H1 (cell line): ENCODE measurements around the gene SERPINA6. TPM values are rescaled to one million over a fixed set of nuclear protein-coding genes. Genes with fewer than 3 reads are reported as not detected.

Experiments used
- CTCF ChIA-PET: fragments of 300-600 bp; sonication (Branson Sonifier 250); formaldehyde crosslinking; loops from one replicate; lab custom pipeline; 2021; ENCODE audit not compliant: partially characterized antibody; lab: Charles Lee
- POLR2A ChIA-PET: fragments of 300-600 bp; sonication (Branson Sonifier 250); formaldehyde crosslinking; loops from one replicate; lab custom pipeline; 2021; ENCODE audit warnings: inconsistent platforms; ENCODE audit not compliant: partially characterized antibody; lab: Charles Lee
- DNase-seq, 2 experiments: peaks; one replicate each; pipeline versions ENCODE4 v3.0.0 to v3.0.0-alpha.2; 2010 to 2022; ENCODE audit warnings: low spot score in 2 of 2, low read depth in 1 of 2, mixed read lengths in 1 of 2
- FAIRE-seq: peaks from 2 replicates; lab custom pipeline; 2011; peaks lifted over from hg19 to GRCh38; lab: Jason Lieb, UNC
- H2AFZ ChIP-seq: 2 replicates; pipeline ENCODE4 v1.8.1; 2012; ENCODE audit warnings: low read length, inconsistent platforms
- H2AK5ac ChIP-seq: 2 replicates; pipeline ENCODE4 v1.6.1; 2013; ENCODE audit warnings: low read depth, low read length
- H2BK120ac ChIP-seq: replicated peaks from 2 replicates; pipeline ENCODE3; 2013; ENCODE audit warnings: low read depth, low read length, inconsistent platforms
- H2BK12ac ChIP-seq: 2 replicates; pipeline ENCODE4 v1.6.1; 2013; ENCODE audit warnings: low read depth, low read length
- H2BK15ac ChIP-seq: 2 replicates; pipeline ENCODE4 v1.6.1; 2013; ENCODE audit warnings: low read length
- H2BK20ac ChIP-seq: 2 replicates; pipeline ENCODE4 v1.6.1; 2013; ENCODE audit warnings: low read length
- H2BK5ac ChIP-seq: 2 replicates; pipeline ENCODE4 v1.6.1; 2013; ENCODE audit warnings: low read depth, low read length
- H3K14ac ChIP-seq: 2 replicates; pipeline ENCODE4 v1.6.1; 2013; ENCODE audit warnings: inconsistent platforms; ENCODE audit not compliant: insufficient read length
- H3K18ac ChIP-seq: 2 replicates; pipeline ENCODE4 v1.6.1; 2013; ENCODE audit warnings: low read length; ENCODE audit errors: extremely low read depth
- H3K23ac ChIP-seq: 2 replicates; pipeline ENCODE4 v1.6.1; 2013; ENCODE audit warnings: inconsistent platforms; ENCODE audit not compliant: insufficient read length
- H3K23me2 ChIP-seq: 2 replicates; pipeline ENCODE4 v1.6.1; 2013; ENCODE audit warnings: low read depth, low read length
- H3K27ac ChIP-seq: 2 replicates; pipeline ENCODE4 v1.6.1; 2011; ENCODE audit warnings: low read depth, low read length, inconsistent platforms
- H3K27me3 ChIP-seq, 4 experiments: replicated peaks in 1 of 4; 1 replicate in 1 of 4; 2 replicates in 3 of 4; pipeline versions ENCODE4 v1.6.1 to v1.8.1; 2011 to 2013; ENCODE audit warnings: low read length in 3 of 4, mild to moderate bottlenecking in 3 of 4, inconsistent platforms in 2 of 4, mixed read lengths in 2 of 4, moderate library complexity in 1 of 4; ENCODE audit not compliant: control insufficient read depth in 3 of 4, insufficient read depth in 3 of 4; ENCODE audit errors: extremely low read depth in 1 of 4
- H3K36me3 ChIP-seq, 4 experiments: 2 replicates each; pipeline versions ENCODE4 v1.6.1 to v1.8.1; 2011 to 2013; ENCODE audit warnings: mild to moderate bottlenecking in 4 of 4, low read length in 3 of 4, moderate library complexity in 2 of 4, control low read depth in 1 of 4, inconsistent platforms in 1 of 4; ENCODE audit not compliant: insufficient read depth in 4 of 4, control insufficient read depth in 2 of 4
- H3K4ac ChIP-seq: replicated peaks from 2 replicates; pipeline ENCODE3; 2013; ENCODE audit warnings: low read length, low read depth, mixed read lengths, inconsistent platforms; ENCODE audit not compliant: insufficient read length
- H3K4me1 ChIP-seq, 4 experiments: replicated peaks in 1 of 4; 1 replicate in 1 of 4; 2 replicates in 3 of 4; pipeline versions ENCODE4 v1.6.1 to v1.8.1; 2011 to 2013; ENCODE audit warnings: low read length in 3 of 4, inconsistent platforms in 2 of 4, mixed read lengths in 1 of 4; ENCODE audit not compliant: insufficient read depth in 4 of 4, control insufficient read depth in 3 of 4
- H3K4me2 ChIP-seq, 2 experiments: 2 replicates each; pipeline versions ENCODE4 v1.6.1 to v1.8.1; 2011 to 2013; ENCODE audit warnings: low read depth in 2 of 2, low read length in 2 of 2, control low read depth in 1 of 2, inconsistent platforms in 1 of 2, mild to moderate bottlenecking in 1 of 2; ENCODE audit not compliant: insufficient read depth in 1 of 2
- H3K4me3 ChIP-seq, 4 experiments: fragments of 200-600, 300-600 bp in 1 of 4; sonication (generic), shearing (Covaris generic), sonication (Bioruptor Twin) in 1 of 4; 2 replicates each; pipeline versions ENCODE4 v1.5.1 to v1.8.1; 2011 to 2016; ENCODE audit warnings: low read length in 4 of 4, low read depth in 3 of 4, control low read depth in 2 of 4, inconsistent platforms in 2 of 4, mild to moderate bottlenecking in 2 of 4, mixed read lengths in 1 of 4, moderate library complexity in 1 of 4; ENCODE audit not compliant: insufficient read depth in 2 of 4; ENCODE audit errors: extremely low read depth in 1 of 4
- H3K56ac ChIP-seq: replicated peaks from 2 replicates; pipeline ENCODE3; 2013; ENCODE audit warnings: low read depth, mild to moderate bottlenecking, mixed read lengths, low read length, inconsistent platforms; ENCODE audit not compliant: insufficient read length
- H3K79me1 ChIP-seq: 2 replicates; pipeline ENCODE4 v1.6.1; 2013; ENCODE audit warnings: low read depth, low read length, control low read depth
- H3K79me2 ChIP-seq, 2 experiments: 2 replicates each; pipeline versions ENCODE4 v1.6.1 to v1.8.1; 2012 to 2013; ENCODE audit warnings: low read length in 2 of 2, mild to moderate bottlenecking in 2 of 2, inconsistent platforms in 1 of 2; ENCODE audit not compliant: insufficient read depth in 2 of 2, control insufficient read depth in 1 of 2
- H3K9ac ChIP-seq, 4 experiments: replicated peaks in 1 of 4; 1 replicate in 1 of 4; 2 replicates in 3 of 4; pipeline versions ENCODE4 v1.6.1 to v1.8.1; 2011 to 2013; ENCODE audit warnings: low read depth in 3 of 4, low read length in 3 of 4, control low read depth in 2 of 4, mild to moderate bottlenecking in 2 of 4, moderate library complexity in 2 of 4, inconsistent platforms in 1 of 4; ENCODE audit errors: extremely low read depth in 1 of 4
- H3K9me3 ChIP-seq, 2 experiments: 2 replicates each; pipeline versions ENCODE4 v1.6.1 to v1.8.1; 2012 to 2013; ENCODE audit warnings: mild to moderate bottlenecking in 2 of 2, moderate library complexity in 2 of 2, control low read depth in 1 of 2, inconsistent platforms in 1 of 2, low read depth in 1 of 2, low read length in 1 of 2, mixed read lengths in 1 of 2; ENCODE audit not compliant: insufficient read depth in 2 of 2
- H4K20me1 ChIP-seq, 2 experiments: replicated peaks in 1 of 2; 2 replicates each; pipeline versions ENCODE3 to v1.8.1; 2011 to 2013; ENCODE audit warnings: inconsistent platforms in 2 of 2, low read length in 2 of 2, mild to moderate bottlenecking in 1 of 2; ENCODE audit not compliant: insufficient read depth in 2 of 2, control insufficient read depth in 1 of 2
- H4K5ac ChIP-seq: 2 replicates; pipeline ENCODE4 v1.6.1; 2013; ENCODE audit warnings: low read length, low read depth, mixed read lengths, inconsistent platforms; ENCODE audit not compliant: insufficient read length
- H4K8ac ChIP-seq: 2 replicates; pipeline ENCODE4 v1.8.0; 2013; ENCODE audit warnings: mild to moderate bottlenecking, moderate library complexity, low read length, inconsistent platforms; ENCODE audit not compliant: insufficient read depth; ENCODE audit errors: extremely low read depth
- H4K91ac ChIP-seq: replicated peaks from 2 replicates; pipeline ENCODE3; 2013; ENCODE audit warnings: low read length, mixed read lengths, inconsistent platforms; ENCODE audit not compliant: insufficient read length
- PHF8 ChIP-seq: fragments of 200-600 bp; sonication (generic); conservative IDR thresholded peaks from 2 replicates; pipeline ENCODE4 v1.7.1; 2012; ENCODE audit warnings: low read depth, mild to moderate bottlenecking, inconsistent platforms, low read length, moderate library complexity
- WGBS, 2 experiments: shearing (Covaris generic) in 1 of 2; methylation state at CpG; one replicate each; pipeline versions ENCODE4 v1.1.6 to v1.1.7; 2013 to 2015; ENCODE audit warnings: low lambda C conversion rate in 2 of 2, mixed read lengths in 2 of 2, inconsistent platforms in 1 of 2, low coverage in 1 of 2, missing lambda C conversion rate in 1 of 2; ENCODE audit not compliant: insufficient replicate concordance in 2 of 2, insufficient coverage in 1 of 2, insufficient read length in 1 of 2; ENCODE audit errors: extremely low coverage in 1 of 2, missing lambda C conversion rate in 1 of 2; 5-methylcytosine and 5-hydroxymethylcytosine counted together
- polyA plus RNA-seq, 7 experiments: library from polyadenylated mRNA; depleted of rRNA in 3 of 7; stranded (reverse) in 5 of 7; unstranded in 2 of 7; fragments of >200 nt in 5 of 7; fragments of 200-250 nt in 2 of 7; gene quantifications; 1 replicate in 5 of 7; 2 replicates in 1 of 7; 4 replicates in 1 of 7; pipeline versions ENCODE4 v1.2.1 to v1.2.3, GENCODE V29; 2011 to 2013; ENCODE audit warnings: missing spikeins in 2 of 7, mixed read lengths in 2 of 7
- total RNA-seq: library from RNA; stranded (reverse); fragmentation: NEBNext Ultra II Directional; extraction: Animal tissue kit (Norgen Biotek cat#: 25700); gene quantifications from 2 replicates; pipeline ENCODE4 v1.2.1, GENCODE V29; 2021

SERPINA6 gene
- total and polyA plus RNA-seq, 2 of the 8 experiments (the other 6 are each of a cell fraction or from before 2014, with no cell fraction given): not detected

DNA sequence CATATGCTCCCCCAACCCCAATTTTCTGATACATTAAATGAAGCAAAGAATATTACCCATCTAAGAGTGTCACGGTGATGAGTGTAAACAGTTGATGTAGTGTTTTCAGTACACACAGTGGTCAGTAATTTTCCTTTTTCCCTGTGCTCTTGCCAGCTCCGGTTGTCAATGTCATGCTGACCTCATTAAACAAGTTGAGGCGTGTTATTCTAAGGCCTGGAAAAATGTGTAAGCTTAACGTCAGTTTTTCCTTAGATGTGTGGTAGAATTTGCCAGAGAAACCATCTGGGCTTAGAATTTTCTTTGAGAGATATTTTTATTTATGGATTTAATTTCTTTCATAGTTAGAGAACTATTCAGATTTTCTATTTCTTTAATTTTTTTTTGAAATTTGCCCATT is 11.7 kb upstream of the SERPINA6 start:
- Histone ChIP-seq H4K5ac (no peak overlapping the region), H3K27me3 (0 out of 7 replicates have a peak, but pooled peaks cover 0 to 2% (median 0%) of the 10 kb centered on the region in 4 experiments), H2BK15ac (no peak overlapping the region), H3K79me2 (no peaks in the 10 kb centered on the region), H2BK5ac (no peak overlapping the region), H4K20me1 (no peaks in the 10 kb centered on the region), H3K4me1 (no peaks in the 10 kb centered on the region), H3K23me2 (no peaks in the 10 kb centered on the region), H3K36me3 (no peaks in the 10 kb centered on the region), H3K56ac (no peak overlapping the region), H4K91ac (no peak overlapping the region), H2BK20ac (no peak overlapping the region), H3K9ac (no peak overlapping the region), H3K27ac (no peak overlapping the region), H2BK12ac (no peak overlapping the region), H3K4me3 (no peak overlapping the region), H3K9me3 (peaks cover 0 to 2% of the 10 kb centered on the region in 2 experiments; a peak in 1 of 4 replicates), H3K14ac (no peak overlapping the region), H2AK5ac (no peak overlapping the region), H3K18ac (no peak overlapping the region), H4K8ac (no peak overlapping the region), H2AFZ (no peak overlapping the region), H3K4me2 (no peak overlapping the region), H3K79me1 (no peaks in the 10 kb centered on the region), H3K23ac (no peak overlapping the region), H3K4ac (no peak overlapping the region), H2BK120ac (no peak overlapping the region)
- POLR2A ChIA-PET: no interaction called here
- CTCF ChIA-PET: interaction anchor here (0.9 kb wide), 1 partner anchor 296 kb away, joined by 3 read pairs; no protein-coding TSS in a partner anchor
- WGBS, 2 experiments: 89% methylated on average over 4 of the region's 4 CpGs; no CpG with 5 or more reads in 1 of the 2 experiments
- FAIRE-seq (no peak), DNase-seq (no peak)
- TF ChIP-seq PHF8: no peak
